ENCODE results near the gene COMMD9. TPM values are rescaled to one million over a fixed set of nuclear protein-coding genes. Genes with fewer than 3 reads are reported as not detected.

The COMMD9 gene
- polyA plus RNA-seq, 1 experiment: 51.5 TPM

- Histone ChIP-seq H3K27ac (ENCODE audit: low read depth, low read length) (no peak overlapping the region), H3K27me3 (ENCODE audit: control insufficient read depth, insufficient read depth, low read length) (no peaks in the 10 kb centered on the region), H3K4me3 (ENCODE audit: low read depth, low read length) (no peak overlapping the region), H3K9me3 (ENCODE audit: control insufficient read depth, insufficient read depth, low read length) (no peaks in the 10 kb centered on the region)
- POLR2A ChIA-PET: no interaction called here
- no peak for TF ChIP-seq CTCF (IDR thresholded peaks at IDR 0.05; ENCODE audit: low read depth, low read length)
- DNase-seq (ENCODE audit: low read depth, low spot score): no peak
- CTCF ChIA-PET: interaction anchor here (1.5 kb wide), 1 partner anchor 210 kb away, joined by 5 read pairs; no protein-coding TSS in a partner anchor
Observed at GRCh38 chr11:36282926-36283325, 6.3 kb downstream of the COMMD9 start.

- Histone ChIP-seq H3K27me3 (ENCODE audit: control insufficient read depth, insufficient read depth, low read length) (no peaks in the 10 kb centered on the region), H3K27ac (ENCODE audit: low read depth, low read length) (no peak overlapping the region), H3K9me3 (ENCODE audit: control insufficient read depth, insufficient read depth, low read length) (no peaks in the 10 kb centered on the region), H3K4me3 (ENCODE audit: low read depth, low read length) (no peak overlapping the region)
- POLR2A ChIA-PET: no interaction called here
- TF ChIP-seq CTCF (IDR thresholded peaks at IDR 0.05; ENCODE audit: low read depth, low read length): no peak
- no peak for DNase-seq (ENCODE audit: low read depth, low spot score)
- CTCF ChIA-PET: interaction anchor here (1.4 to 2.3 kb wide), 3 partner anchors 23 to 460 kb away, joined by 5 to 11 read pairs (median 5); no protein-coding TSS in a partner anchor
Observed at GRCh38 chr11:36281850-36282249, 7.4 kb downstream of the COMMD9 start.

- no peak overlapping the region for H3K4me3 ChIP-seq (ENCODE audit: low read depth, low read length)
- TF ChIP-seq CTCF (IDR thresholded peaks at IDR 0.05; ENCODE audit: low read depth, low read length): no peak
- ChIA-PET CTCF (interaction anchor here (0.7 to 2.3 kb wide), 5 partner anchors 13 to 459 kb away, joined by 3 to 11 read pairs (median 4); no protein-coding TSS in a partner anchor), POLR2A (no interaction called here)
- no peak overlapping the region for H3K27ac ChIP-seq (ENCODE audit: low read depth, low read length)
- H3K9me3 ChIP-seq (ENCODE audit: control insufficient read depth, insufficient read depth, low read length): no peaks in the 10 kb centered on the region
- DNase-seq (ENCODE audit: low read depth, low spot score): no peak
- no peaks in the 10 kb centered on the region for H3K27me3 ChIP-seq (ENCODE audit: control insufficient read depth, insufficient read depth, low read length)
Observed at GRCh38 chr11:36280531-36280930, 8.7 kb downstream of the COMMD9 start.

GRCh38 chr11:36278531-36279282 lies 10.5 kb downstream of the COMMD9 start:
- Histone ChIP-seq H3K4me3 (ENCODE audit: low read depth, low read length) (no peak overlapping the region), H3K27ac (ENCODE audit: low read depth, low read length) (no peak overlapping the region), H3K27me3 (ENCODE audit: control insufficient read depth, insufficient read depth, low read length) (no peaks in the 10 kb centered on the region), H3K9me3 (ENCODE audit: control insufficient read depth, insufficient read depth, low read length) (no peaks in the 10 kb centered on the region)
- DNase-seq (ENCODE audit: low read depth, low spot score): no peak
- TF ChIP-seq CTCF (IDR thresholded peaks at IDR 0.05; ENCODE audit: low read depth, low read length): no peak
- POLR2A ChIA-PET: no interaction called here
- CTCF ChIA-PET: interaction anchor here (1.4 to 1.5 kb wide), 3 partner anchors 19 to 214 kb away, joined by 4 to 7 read pairs (median 4); no protein-coding TSS in a partner anchor

- Histone ChIP-seq H3K9me3 (ENCODE audit: control insufficient read depth, insufficient read depth, low read length) (no peaks in the 10 kb centered on the region), H3K27me3 (ENCODE audit: control insufficient read depth, insufficient read depth, low read length) (no peaks in the 10 kb centered on the region), H3K4me3 (ENCODE audit: low read depth, low read length) (no peak overlapping the region), H3K27ac (ENCODE audit: low read depth, low read length) (no peak overlapping the region)
- CTCF ChIA-PET: interaction anchor here (1.1 to 1.7 kb wide), 3 partner anchors 8 to 219 kb away, joined by 3 to 10 read pairs (median 5); no protein-coding TSS in a partner anchor
- POLR2A ChIA-PET: no interaction called here
- TF ChIP-seq CTCF (IDR thresholded peaks at IDR 0.05; ENCODE audit: low read depth, low read length): no peak
- no peak for DNase-seq (ENCODE audit: low read depth, low spot score)
Observed at GRCh38 chr11:36274414-36274813, 14.8 kb downstream of the COMMD9 start.
